PC-3 (cell line): ENCODE measurements around the gene STRBP.

ENCODE experiments used
- EZH2 ChIP-seq: fragments of 300-600 bp; sonication (generic); IDR thresholded peaks from one replicate; pipeline ENCODE4 v1.6.1; 2017; ENCODE audit warnings: antibody characterized with exemption, mild to moderate bottlenecking, low read length; ENCODE audit not compliant: unreplicated experiment
- TF ChIP-seq, protein P1 (sequence below): fragments of 300-600 bp; sonication (generic); conservative IDR thresholded peaks from 2 replicates; pipeline ENCODE4 v1.5.1; 2017; ENCODE audit warnings: antibody characterized with exemption, low read depth, mild to moderate bottlenecking, low read length

DNA sequence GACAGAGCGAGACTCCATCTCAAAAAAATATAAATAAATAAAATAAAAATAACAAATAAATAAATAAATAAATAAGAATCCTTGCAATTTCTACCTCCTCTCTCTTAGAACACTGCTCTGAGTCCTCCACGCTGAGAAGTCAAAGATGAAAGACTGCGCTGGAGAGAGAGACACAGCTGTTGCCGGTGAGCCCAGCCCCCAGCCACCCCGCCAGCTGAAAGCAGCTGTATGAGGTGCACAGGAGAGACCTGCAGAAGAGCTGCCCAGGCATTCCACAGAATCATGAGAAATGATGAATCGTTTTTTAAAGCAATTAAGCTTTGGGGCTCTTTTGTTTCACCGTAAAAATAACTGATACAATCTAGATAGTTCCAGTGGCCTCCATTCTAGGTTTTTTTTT lies 16.3 kb upstream of the STRBP start:
- TF ChIP-seq, protein P1, sequence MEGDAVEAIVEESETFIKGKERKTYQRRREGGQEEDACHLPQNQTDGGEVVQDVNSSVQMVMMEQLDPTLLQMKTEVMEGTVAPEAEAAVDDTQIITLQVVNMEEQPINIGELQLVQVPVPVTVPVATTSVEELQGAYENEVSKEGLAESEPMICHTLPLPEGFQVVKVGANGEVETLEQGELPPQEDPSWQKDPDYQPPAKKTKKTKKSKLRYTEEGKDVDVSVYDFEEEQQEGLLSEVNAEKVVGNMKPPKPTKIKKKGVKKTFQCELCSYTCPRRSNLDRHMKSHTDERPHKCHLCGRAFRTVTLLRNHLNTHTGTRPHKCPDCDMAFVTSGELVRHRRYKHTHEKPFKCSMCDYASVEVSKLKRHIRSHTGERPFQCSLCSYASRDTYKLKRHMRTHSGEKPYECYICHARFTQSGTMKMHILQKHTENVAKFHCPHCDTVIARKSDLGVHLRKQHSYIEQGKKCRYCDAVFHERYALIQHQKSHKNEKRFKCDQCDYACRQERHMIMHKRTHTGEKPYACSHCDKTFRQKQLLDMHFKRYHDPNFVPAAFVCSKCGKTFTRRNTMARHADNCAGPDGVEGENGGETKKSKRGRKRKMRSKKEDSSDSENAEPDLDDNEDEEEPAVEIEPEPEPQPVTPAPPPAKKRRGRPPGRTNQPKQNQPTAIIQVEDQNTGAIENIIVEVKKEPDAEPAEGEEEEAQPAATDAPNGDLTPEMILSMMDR, result no peak
- no peak for TF ChIP-seq EZH2
